COLO668 (cell line): Measurements from ENCODE around the gene DDX52.
"Not testable (repeated sequence)": the region's sequence is repeated elsewhere in the genome, so short reads cannot be mapped to it uniquely, and the experiment has no call there.

Experiments used
- DNase-seq: peaks from one replicate; lab custom pipeline; 2025; ENCODE audit not compliant: unreplicated experiment; lab: John Stamatoyannopoulos, UW

DDX52 gene

DNA sequence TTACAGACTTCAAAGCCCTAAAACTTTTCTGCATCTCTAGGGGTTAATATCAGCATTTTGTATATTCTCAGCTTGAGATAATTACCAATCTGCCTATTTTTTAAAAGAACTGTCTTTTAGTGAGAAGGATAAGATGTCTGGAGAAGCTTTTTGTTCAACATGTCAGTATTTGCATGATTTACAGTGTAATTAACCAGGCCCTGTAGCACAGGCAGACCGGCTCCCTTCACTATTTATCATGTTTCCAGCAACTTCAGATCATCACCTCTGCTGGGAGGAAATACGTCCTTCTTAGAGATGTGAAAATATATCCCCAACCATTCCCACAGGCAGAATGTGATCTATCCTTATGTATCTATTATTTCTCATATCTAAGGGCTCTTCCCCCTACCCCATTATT lies 8.6 kb upstream of the DDX52 start:
- no peak for DNase-seq

DNA sequence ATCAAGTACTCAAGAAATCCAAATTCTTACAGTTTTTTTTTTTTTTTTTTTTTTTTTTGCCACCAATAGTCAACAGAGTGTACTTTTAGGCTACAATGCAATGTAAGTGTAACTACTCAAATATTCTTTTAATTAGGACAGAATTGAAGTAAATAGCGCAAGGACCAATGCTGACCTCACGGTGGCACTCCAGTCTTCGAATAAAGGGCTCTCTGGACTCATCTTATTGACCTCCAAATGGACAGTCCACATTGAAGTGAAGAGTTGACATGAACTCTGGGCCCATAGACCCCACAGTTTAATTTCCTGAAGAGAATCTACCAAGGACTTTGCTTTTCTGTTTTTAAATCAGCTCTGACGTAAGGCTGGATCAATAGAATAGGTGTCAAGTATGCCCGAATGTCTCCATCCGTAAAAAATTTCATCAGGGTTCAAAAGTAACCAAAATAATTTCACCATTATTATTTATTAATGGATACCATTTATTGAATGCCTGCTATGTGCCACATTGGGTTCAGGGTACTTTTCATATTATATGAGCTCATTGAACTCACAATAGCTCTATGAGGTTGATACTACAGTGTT lies 7.3 kb upstream of the DDX52 start:
- DNase-seq, result no peak

DNA sequence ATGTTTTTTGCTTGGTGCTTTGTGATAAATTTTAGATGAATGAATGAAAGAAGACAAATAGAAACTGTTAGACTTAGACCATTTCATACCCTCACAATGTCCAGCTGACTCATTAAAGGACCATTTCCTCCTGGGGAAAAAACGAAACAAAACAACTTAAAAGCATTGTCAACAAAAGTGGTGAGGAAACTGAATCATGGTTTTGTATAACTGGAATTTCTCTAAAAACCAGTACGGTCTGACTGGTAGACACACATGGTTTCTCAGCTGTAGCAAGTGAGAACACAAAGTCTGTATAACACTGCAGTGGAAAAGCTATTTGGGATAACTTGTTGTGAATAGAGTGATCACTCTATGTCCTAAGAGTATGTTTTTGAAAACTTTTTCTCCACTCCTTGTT lies 5.3 kb upstream of the DDX52 start:
- DNase-seq, result no peak

DNA sequence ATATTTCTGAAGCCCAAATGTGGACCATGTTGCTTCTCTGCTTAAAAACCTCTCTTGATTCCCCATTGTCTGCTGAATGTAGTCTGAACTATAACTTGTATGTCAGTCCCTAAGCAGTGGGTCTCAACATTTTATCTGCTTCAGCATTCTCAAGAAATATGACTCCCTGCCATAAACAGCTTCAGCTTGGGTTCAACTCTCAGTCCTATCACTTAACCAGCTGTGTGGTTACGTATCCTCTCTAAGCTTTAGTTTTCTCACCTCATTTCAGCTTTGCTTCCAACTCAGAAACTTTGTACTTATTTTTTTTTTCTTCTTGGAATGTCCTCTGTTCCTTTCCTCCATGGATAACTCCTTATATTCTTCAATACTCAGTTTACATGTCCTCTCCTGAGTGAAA lies 4.6 kb upstream of the DDX52 start:
- no peak for DNase-seq

DNA sequence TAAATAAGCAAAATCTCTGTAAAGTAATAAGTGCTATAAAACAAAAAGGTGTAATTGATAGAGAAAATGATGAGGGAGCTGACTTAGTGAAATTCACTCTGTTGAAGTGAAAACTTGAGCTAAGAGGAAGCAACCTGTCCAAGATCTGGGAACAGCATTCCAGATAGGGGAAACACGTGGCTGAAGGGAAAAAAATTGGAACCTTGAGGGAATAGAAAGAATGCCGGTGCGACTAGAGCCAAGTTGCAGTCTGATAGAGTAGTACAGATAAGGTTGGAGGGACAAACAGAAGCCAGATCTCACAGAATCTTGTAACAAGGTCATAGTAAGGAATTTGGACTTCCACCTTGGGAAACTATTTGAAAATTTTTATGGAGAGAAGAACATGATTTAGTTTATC lies 623 bp upstream of the DDX52 start:
- DNase-seq, result no peak

DNA sequence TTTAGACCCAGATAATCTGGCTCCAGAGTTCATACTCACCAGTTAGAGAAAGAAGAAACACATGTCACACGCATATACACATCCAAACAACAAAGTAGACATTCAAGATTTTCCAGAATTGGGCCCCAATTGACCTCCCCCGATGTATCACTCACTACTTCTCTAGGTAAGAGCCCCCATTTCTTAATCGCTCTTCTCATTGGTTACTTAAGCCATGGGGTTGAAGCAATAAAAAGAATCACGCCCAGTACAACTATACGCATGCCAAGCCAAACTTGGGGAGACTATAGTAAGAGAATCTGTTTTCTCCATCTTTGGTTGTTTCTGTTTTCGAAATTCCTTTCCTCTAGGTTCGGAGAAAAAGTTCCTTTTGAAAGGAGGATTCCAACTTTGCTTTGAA lies 565 bp downstream of the DDX52 start:
- DNase-seq, result no peak

DNA sequence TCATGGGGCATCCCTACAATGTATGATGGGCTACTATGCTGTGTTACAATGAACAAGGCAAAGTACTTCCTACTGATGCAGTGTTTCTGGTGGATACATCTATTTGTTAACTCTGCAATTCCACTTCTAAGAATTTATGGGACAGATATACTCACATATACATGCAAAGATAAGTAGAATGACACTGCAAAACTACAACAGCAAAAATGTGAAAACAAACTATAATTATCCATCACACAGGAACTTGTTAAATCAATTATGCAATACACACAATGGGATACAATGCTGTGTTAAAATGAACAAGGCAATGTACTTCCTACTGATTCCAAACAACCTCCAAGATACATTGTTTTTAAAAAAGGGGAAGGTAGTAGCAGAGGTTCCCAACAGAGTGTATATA lies 3.2 kb downstream of the DDX52 start:
- DNase-seq, result no peak

DNA sequence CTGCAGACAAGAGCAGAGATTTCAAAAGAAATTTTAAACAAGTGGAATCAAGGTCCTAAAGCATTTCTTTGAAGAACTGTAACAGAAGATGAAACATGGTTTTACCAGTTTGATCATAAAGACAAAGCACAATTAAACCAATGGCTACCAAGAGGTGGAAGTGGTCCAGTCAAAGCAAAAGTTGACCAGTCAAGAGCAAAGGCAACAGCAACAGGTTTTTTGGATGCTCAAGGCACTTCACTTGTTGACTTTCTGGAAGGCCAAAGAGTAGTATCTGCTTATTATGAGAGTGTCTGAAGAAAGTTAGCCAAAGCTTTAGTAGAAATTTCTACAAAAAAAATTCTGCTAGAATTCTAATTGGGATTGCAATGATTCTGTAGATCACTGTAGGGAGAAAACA lies 5.3 kb downstream of the DDX52 start:
- no peak for DNase-seq

DNA sequence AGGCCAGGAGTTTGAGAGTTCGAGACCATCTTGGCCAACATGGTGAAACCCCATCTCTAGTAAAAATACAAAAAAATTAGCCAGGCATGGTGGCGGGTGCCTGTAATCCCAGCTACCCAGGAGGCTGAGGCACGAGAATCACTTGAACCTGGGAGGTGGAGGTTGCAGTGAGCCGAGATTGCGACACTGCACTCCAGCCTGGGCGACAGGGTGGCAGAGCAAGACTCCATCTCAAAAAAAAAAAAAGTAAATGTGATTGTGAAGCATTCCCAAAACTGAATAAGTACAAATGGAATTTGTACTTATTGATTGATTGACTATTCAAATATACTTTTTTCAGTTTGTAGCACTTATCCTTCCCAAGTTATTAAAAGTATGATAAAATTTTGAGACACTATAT lies 26.8 kb downstream of the DDX52 start:
- DNase-seq, result not testable (repeated sequence)

DNA sequence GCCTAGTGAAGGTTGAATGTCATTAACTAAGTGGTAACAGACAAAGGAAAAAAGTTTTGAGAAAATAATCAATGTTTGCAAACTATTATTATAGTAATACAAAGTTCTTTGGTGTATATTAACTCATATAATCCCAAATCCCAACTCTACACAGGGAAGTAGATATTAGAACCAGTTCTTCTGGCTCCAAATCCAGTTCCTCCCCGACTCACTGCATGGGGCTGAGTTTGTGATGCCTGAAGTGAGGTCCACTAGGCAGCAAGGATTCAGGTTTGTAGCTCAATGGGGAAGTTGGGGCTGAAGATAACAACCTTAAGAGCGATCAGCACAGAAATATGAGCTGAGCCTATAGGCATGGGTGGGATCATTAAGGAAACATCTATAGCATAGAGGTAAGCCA lies 28.4 kb downstream of the DDX52 start:
- no peak for DNase-seq

DNA sequence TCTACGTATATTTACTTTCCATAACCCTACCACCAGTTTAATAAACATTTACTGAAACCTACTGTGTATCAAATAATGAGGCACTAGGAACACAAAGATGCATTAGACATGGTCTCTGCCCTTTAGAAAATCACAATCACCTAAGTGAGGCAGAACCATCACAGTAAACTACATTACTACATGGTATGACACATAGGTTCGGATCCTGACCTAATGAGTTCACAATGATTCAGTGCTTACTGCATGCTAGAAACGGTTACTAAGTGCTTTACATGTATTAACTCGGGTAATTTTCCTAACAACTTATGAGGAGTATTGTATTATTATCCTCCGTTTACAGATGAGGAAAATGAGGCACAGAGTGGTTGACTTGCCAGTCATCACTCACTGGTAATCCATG lies 28.9 kb downstream of the DDX52 start:
- no peak for DNase-seq

DNA sequence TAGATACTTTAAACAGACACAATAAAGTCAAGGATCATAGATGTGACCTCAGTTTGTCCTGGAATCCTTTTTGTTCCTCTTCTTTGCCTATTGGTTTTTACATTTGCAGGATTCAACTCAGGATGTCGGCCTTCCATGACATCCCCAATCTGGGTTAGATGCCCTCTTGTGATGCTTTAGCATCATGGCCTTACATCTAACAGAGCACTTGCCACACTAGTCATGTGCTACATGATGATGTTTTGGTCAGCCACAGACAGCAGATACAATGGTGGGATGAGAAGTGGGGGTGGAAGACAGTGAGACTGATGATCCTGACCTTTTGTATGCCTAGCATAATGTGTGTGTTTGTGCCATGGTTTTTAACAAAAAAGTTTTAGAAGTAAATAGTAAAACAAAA lies 32.3 kb downstream of the DDX52 start:
- no peak for DNase-seq

DNA sequence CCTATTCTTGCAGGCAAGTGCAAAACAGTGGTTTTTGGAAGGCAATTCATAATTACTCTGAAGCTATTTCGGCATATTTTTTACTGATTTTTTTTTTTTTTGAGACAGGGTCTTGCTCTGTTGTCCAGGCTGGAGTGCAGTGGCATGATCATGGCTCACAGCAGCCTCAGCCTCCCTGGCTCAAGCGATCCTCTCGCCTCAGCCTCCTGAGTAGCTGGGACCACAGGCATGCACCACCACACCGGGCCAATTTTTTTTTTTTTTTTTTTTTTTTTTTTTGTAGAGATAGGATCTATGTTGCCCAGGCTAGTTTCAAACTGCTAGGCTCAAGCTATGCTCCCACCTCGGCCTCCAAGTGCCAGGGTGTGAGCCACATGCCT lies 33.2 kb downstream of the DDX52 start:
- not testable (repeated sequence) for DNase-seq

DNA sequence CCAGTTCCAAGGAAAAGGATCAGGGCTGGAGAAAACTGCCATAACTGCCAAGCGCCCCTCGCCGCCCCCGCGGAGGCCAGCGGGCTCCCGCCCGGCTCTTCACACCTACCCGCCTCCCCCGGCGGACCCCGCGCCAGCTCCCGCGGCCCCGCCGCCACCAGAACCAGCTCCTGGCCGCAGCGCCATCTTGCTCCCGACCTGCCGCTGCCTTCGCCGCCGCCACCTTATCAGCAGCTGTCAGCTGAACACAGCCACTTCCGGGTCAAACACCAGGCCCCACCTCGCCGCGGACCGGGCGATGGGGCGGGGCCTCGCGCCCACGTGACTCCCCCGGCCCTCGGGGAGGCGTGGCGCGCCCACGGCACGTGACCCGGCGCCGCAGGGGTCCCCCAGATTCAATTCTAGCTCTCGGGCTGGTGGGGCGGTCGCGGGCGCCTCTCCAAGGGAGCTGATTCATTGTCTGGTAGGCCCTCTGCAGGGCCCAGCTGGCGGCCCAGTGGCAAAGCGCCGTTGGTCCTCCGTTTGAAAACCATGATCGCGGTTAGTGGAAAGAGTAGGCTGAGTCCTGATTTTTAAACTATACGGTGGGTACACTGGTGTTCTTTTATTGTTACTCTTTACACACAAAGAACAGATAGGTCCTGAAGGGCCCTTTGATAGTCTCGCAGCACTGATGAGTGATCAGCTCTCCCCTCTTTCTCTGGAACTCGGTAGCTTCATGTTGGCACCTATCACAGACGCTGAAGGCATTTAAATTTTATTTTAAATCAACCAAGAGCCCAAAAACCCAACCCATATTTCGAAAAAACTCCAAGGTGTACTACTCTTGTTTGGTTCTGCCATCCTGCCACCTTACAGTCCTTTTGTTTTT lies 33.8 kb downstream of the DDX52 start, which contains the start of gene SYNRG:
Gene SYNRG (minus strand): TSS at position 249 of the 871 bp plus-strand sequence. CDS start 63 bp downstream, at position 186.
- peak; percentile 95 for DNase-seq

DNA sequence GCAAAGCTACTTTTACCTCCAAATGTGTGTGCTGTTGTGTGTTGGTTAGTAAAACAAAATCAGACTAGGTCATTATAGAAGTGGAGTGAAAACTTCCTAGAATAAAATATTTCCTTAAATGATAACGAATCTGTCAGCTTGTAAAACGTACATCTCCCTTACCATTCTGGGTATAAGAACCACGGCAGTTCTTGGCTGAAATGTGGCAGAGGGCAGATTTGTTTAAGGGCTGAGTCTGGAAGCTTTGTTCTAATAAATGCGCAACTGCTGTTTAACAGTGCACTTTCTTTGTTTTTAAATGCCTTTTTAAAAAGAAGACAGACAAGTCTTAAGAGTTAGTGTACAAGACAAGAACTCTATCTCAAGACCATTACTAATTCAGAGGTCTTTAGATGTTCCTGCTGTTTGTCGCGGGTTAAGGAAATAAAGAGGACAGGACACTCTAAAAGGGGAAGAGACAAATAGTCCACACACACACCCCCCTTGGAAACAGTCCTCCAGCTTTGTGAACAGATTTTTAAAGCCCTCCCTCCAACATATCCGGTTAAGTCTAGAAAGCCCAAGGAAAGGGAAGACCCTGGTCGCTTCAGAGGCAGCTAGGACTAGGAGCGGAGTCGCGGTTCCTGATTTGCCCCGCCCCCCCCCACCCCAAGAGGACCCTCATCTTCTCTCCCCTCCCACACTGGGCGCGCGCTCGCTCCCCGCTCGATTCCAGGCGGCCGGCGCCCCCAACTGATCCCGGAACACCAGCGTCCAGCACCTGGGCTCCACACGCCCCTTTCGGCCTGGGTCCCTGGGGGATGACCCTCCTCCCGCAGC lies 34.7 kb downstream of the DDX52 start:
- DNase-seq, result peak; percentile 25

DNA sequence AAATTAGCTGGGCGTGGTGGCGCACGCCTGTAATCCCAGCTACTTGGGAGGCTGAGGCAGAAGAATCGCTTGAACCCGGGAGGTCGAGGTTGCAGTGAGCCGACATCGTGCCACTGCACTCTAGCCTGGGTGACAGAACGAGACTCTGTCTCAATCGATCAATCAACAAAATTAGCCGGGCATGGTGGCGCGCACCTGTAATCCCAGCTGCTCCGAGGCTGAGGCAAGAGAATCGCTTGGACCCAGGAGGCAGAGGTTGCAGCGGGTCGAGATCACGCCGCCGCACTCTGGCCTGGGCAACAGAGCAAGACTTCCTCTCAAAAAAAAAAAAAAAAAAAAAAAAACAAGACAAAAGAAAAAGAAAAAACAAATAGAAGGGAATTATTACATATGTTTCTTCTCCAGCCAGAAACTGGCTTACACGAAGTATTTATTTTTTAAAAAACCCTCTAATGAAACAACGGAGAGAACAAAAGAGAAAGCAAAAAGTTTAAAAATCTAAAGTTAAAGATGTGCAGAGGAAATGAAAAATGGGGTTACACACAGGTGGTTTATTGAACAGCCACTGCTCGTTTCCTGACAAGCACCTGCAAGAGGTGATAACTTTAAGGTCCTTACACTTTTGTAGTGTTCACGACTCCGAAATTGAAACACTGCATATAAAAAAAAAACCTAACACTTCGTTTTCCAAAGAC lies 35.5 kb downstream of the DDX52 start:
- no peak for DNase-seq

DNA sequence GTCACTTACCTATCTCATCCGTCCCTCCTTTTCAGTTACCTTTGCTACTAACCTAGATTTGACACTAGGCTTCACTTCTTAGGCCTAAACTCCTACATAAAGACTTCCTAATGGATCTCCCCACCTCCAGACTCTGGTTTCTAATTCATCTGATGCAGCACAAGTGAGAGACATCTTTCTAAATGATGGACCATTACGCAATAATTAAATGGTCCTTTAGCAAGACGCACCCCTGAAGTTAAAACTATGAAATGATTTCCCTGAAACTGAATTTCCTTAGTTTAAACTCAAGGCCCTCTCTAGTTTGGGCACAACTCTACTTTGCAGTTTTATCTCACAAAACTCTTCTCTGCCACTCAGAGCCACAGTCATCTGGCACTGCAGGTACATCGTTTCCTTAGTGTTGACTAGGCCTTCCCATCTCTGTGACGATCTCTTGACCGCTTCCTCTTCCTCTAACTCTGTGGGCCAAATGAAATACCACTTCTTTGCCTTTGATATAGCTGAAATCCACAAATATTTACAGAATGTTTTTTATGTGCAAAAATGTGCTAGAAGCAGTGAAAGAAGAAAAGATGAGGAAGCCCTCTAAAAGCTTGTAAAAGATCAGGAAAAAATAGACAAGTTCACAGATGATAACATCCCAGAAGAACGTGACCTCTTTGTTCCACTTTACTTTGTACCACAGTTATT lies 37.3 kb downstream of the DDX52 start:
- no peak for DNase-seq

DNA sequence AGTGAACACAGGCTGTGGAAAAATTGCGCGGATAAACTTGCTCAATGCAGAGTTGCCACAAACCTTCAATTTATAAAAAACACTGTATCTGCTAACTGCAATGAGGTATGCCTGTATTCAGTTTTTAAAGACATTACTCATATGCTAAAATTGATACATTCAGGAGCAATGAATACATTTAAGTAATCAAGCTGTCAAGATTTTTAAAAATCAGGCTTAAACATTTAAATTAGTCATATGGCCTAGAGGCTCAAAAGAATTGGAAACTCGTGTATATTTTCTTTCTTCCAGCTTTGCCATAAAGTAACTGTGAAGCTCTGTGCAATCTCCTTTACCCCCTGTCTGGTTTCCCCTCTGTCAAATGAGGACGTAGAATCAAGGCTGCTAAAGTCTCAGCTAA lies 38.2 kb downstream of the DDX52 start:
- DNase-seq, result no peak

DNA sequence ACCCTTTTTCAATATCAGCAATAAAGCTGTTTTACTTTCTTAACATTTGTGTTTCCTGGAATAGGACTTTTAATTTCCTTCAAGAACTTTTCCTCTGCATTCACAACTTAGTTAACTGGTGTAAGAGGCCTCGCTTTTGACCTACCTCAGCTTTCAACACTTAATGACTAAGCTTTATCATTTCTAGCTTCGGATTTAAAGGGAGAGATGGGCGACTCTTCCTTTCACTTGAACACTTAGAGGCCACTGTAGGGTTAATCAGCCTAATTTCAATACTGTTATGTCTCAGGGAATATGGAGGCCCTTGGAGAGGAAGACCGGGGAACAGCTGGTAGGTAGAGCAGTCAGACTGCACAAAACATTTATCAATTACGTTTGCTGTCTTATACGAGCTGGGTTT lies 38.7 kb downstream of the DDX52 start:
- DNase-seq, result no peak

DNA sequence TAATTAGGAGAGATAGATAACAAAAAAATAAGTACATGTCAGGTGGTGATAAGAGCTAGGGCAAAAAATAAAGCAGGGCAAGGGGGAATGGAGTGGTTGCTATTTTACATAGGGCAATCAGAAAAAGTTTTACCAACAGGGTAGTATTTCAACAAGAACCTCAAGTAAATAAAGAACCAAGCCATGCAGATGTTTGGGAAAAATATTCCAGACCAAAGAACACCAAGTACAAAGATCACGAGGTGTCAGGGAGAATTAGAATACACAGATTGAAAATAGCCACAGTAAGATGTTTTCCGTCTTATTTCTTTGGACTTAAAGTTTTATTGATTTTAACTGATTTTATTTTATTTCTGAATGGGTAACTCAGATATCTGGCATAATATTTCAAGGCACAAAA lies 45.1 kb downstream of the DDX52 start:
- no peak for DNase-seq

DNA sequence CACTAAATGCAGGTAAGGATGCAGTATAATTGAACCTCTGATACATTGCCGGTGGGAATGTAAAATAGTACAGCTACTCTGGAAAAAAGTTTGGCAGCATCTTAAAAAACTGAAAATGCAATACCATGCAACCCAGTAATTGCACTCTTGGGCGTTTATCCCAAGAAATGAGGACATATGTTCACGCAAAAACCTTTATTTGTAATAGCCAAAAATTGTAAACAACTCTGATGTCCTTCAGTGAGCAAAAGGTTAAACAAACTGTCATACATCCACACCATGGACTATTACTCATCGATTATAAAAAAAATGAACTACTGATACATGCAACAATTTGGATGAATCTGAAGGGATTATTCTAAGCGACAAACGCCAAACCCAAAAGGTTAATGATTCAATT lies 51.0 kb downstream of the DDX52 start:
- no peak for DNase-seq
